GM21390 (cell line): ENCODE results near the gene CYFIP1.

Experiments used
- ATAC-seq: cut with Tn5 transposase; IDR thresholded peaks from one replicate; pipeline ENCODE4 v1.9.1; 2021; ENCODE audit not compliant: unreplicated experiment

Gene CYFIP1

DNA sequence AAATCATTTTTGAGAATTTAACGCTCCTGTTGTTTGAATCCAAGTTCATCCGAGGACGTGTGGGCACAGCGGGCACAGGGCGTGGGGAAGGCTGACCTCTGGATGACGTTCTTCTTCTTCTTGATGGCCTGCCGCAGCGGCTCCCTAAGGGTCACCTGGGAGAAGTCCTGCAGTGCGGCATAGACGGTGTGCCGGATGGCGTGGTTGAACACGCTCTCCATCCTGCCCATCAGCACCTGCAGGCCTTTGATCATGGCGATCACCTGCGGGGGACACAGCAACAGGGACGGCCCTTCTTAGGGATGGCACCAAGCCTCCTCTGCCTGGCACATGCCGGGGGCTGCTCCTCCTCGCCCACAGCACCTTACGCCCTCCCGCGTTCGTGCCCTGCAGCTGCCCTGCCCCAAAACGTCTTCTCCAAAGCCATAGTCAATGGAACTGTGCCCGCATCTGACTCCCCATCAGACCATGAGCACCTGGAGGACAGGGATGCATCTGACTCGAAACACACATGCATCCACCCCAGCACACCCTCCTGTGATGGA lies 61.5 kb downstream of the CYFIP1 start:
- no peak for ATAC-seq

- ATAC-seq: no peak
Observed at GRCh38 chr15:22918056-22918455, 62.1 kb downstream of the CYFIP1 start.

DNA sequence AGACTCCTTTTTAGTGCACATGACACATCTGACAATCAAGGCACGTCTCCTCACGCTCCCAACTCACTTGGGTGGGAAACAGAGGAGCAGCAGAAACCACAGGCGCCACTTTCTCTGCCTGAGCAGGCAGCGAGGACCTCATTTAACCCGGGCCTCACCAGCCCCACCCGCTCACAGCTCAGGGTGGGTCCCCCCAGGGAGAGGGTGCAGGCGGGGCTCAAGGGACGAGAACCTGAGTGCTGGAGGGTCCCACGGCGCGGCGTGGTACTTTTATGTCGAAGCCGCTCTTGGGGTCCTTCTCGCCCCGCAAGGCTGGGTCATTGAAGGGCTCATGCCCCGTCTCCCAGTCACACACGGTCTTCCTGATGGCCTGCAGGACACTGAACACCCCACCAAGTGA lies 62.6 kb downstream of the CYFIP1 start:
- no peak for ATAC-seq

DNA sequence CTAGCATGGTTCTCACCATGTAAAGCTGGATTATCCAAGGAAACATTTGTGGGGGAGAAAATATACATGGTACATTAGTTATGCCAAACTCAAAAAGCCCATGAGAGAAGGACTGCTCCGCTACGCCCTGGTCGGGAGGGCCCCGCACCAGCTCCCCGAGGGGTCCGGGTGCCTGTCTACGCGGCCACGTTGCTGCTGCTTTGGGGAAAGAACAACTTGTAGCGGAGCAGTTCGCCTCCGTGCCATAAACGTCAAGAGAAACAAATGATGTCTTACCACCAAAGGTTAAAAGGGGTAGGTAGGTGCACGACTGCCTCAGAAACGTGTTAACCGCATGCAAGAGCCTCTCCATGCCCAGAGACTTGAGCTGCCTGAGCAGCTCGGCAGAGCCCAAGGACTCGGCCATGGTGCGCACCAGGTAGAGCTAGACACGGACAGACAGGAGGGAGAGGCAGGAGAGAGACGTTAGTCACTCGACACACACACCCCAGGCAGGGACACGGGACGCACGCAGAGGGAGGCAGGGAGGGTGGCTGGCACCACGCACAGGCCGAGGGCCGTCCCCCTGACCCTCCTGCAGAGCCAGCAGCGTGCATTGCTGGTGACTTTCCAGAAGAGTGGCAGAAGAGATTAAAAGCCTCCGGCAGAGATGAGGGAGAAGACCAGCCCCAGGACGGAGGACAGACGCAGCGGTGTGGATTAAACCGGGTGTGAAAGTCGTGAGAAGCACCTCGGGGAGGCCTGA lies 63.4 kb downstream of the CYFIP1 start:
- ATAC-seq: no peak

- ATAC-seq: no peak
Observed at GRCh38 chr15:22915866-22916515, 64.2 kb downstream of the CYFIP1 start.

DNA sequence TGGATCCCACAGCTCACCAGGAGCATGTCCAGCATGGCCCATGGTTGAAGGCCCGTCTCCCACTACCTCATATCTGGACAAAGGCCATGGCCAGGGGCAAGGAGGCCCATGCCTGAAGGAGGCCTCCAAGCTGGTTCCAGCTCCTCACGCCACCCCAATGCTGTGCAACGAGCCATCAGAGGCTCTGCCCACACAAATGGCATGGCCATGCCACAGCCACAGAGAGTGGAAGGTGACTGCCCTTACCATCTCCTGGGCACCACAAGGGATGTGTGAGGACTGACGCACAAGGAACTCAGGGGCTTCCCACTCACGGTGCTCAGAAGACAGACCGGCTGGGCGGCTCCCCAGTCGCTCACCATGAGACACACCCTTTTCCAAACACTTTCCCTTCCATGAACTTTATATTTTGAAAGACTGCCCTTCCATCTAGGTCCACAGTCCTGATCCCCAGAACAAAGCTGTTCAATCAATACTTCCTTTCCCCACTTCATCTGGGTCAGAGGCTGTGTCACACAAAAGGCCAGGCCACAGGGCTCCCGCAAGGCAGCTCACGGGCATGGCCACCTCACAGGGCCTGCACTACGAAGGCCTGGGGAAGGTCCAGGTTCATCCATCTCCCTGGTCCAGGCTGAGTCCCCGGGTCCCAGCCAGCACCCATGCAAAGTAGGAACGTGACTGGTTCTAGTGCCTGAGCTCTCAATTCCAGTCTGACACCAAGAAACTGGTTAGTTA lies 66.4 kb downstream of the CYFIP1 start:
- no peak for ATAC-seq

- ATAC-seq: no peak
Observed at GRCh38 chr15:22912256-22912655, 67.9 kb downstream of the CYFIP1 start.

GRCh38 chr15:22911306-22911705 lies 68.9 kb downstream of the CYFIP1 start:
- ATAC-seq: no peak

DNA sequence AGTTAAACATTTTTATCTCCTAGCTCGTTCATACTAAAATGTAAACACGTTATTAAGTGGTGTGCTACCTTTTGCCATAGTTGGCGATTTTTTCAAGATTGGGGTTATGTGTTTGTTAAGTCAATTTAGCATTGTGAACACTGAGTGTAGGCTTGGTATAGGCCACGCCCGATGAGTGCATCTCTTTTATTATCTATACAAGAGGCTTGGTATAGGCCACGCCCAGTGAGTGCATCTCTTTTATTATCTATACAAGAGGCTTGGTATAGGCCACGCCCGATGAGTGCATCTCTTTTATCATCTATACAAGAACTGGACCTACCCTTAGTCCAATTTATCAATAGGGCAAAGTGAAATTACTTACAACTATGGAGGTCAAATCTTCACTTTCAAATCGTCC lies 71.3 kb downstream of the CYFIP1 start:
- no peak for ATAC-seq

GRCh38 chr15:22907161-22907950 lies 72.8 kb downstream of the CYFIP1 start:
- ATAC-seq: no peak

DNA sequence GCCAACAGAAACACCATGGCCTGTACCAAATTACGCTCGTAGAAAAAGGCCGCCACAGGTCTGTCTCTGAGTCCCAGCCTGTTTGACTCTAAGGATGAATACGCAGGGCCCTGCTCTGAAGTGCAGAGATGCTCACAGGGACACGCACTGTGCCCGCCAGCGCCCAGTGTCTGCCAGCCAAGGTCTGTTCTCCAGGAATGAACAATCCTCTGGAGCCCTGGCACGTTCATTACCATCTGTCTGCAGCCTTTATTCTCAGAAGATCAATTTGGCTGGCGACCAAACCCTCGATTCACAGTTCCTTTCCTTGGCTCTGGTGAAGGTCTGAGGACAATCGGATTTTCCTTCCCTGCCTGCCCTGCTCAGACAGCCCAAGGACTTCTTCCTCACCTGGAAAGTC lies 75.4 kb downstream of the CYFIP1 start:
- ATAC-seq: no peak

DNA sequence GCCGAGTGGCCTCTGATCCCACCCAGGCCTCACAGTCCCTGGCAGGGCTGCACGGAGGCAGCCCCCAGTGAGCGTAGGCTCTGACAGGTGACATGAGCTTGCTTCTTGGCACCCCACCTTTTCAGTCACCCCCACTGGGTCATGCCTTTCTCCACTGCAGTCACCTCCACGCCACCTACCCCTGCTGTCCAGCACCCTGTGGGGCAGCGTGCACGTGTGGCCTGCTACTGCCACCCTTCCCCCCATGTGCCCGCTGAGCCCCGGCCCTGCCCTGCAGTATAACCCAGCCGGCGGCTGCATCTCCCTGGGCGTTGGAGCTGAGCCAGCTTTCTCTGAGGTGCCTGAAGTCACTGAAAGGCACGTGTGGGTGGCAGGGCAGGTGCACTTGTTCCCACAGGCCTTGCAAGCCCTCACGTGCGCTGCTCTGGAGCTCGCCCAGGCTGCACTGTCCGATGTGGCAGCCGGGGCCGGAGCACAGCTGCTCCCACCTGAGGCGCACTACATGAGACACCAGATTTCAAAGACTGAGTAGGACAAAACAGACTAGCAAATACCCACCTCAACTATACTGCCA lies 76.1 kb downstream of the CYFIP1 start:
- no peak for ATAC-seq

- no peak for ATAC-seq
Observed at GRCh38 chr15:22903427-22903826, 76.7 kb downstream of the CYFIP1 start.

DNA sequence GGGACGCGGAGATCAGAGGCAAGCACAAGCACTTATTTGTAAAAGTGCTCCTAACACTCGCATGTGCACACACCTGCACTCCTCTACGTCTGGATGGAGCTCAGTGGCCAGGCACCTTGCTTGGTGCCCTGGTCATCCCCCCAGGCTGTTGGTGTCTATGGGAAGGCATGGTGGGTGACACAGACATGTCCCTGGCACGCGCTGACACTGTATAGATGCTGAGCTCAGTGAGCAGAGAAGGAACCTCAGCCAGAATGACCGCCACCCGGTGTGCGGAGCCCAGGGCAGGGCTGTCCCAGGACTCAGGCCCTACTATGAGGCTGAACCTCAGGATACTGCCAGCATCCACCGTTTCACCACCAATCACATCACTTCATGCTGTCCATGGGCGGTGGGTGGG lies 77.2 kb downstream of the CYFIP1 start:
- no peak for ATAC-seq

DNA sequence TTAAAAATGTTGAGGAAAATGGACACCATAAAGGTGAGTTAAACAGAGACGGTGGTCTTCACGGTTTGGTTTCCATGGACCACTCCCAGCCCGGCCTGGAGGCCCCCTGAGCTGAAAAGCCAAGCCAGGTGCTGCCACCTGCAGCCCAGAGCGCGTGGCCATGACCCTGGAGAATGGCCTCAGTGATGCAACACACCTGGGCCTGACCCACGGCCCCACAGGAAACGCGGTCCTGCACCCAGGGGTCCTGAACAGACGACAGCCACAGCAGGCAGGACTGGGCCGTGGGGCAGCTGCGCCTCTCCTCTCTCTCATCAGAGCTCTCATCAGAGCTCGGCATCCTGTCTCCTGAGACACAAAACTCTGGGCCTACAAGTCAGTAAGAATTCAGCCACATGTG lies 77.6 kb downstream of the CYFIP1 start:
- no peak for ATAC-seq

DNA sequence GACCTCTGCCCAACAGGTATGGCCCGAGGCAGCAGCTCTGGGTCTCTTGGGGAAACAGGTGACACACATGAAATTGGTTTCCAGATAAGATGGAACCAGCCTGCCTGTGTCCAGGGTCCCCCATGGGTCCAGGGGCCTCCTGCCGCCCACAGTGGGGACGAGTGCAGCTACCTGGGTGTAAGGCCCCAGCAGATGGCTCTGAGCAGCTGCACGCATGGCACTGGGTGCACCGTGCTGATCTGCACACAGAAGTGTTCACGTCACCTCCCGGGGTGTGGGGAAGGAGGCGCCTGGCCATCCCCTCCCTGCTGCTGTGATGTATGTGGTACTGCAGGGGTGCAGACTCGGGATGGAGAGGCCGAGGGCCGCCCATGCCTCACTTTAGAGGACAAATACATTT lies 78.1 kb downstream of the CYFIP1 start:
- ATAC-seq: no peak

- ATAC-seq: no peak
Observed at GRCh38 chr15:22895465-22896190, 84.5 kb downstream of the CYFIP1 start.

- no peak for ATAC-seq
Observed at GRCh38 chr15:22893881-22894280, 86.3 kb downstream of the CYFIP1 start.

- ATAC-seq: no peak
Observed at GRCh38 chr15:22893081-22893480, 87.1 kb downstream of the CYFIP1 start.

DNA sequence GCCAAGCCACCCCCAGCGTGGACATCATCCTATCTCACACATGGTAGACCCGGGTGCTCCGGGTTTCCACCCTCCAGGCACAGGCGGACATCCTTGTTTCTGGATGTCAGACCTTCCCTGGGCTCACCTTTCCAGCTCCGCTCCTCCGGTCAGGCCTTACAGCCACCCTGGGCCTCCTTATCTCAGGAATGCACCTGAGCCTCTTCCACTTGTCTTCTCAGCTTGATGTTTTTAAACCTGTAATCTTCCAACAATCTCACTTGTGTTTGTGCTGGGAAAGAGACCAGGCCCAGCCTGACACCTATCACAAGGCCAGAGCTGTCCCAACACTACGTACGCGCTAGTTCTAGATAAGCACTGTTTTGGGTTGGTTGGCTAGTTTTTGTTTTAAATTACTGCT lies 87.8 kb downstream of the CYFIP1 start:
- no peak for ATAC-seq
